Measurements from ENCODE around the gene PRRT1.
"Not testable (repeated sequence)": the region's sequence is repeated elsewhere in the genome, so short reads cannot be mapped to it uniquely, and the experiment has no call there.

PRRT1 gene

DNA sequence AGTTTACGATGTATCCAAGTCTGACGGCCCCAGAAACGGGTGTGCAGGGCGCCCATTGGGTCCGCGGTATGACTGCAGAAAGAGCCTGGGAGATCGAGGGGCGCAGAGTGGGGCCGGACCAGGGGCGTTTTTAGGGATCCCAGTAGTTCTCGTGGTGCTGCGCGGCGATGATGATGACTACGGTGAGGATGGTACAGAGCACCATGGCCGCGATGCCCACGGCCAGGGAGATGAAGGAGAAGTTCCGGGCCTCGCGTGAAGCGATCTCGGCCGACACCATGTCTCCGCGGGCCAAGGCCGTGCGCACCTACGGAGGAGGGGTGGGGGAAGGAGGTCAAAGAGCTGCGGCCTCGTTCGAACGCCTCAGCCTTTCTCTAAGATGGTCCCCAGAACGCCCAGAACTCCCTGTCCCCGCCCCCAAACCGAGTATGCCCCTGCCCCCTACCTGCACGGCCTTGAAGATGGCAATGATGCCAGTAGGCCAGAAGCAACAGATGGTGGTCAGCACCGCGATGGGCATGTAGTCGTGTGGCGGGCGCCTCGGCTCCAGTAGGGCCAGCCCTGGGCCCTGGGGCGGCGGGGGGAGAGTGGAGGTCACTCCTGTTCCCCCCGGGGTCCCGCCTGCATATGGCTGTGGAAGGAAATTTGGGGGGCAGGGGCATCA lies 2.5 kb downstream of the PRRT1 start:
- no peak for DNase-seq

DNA sequence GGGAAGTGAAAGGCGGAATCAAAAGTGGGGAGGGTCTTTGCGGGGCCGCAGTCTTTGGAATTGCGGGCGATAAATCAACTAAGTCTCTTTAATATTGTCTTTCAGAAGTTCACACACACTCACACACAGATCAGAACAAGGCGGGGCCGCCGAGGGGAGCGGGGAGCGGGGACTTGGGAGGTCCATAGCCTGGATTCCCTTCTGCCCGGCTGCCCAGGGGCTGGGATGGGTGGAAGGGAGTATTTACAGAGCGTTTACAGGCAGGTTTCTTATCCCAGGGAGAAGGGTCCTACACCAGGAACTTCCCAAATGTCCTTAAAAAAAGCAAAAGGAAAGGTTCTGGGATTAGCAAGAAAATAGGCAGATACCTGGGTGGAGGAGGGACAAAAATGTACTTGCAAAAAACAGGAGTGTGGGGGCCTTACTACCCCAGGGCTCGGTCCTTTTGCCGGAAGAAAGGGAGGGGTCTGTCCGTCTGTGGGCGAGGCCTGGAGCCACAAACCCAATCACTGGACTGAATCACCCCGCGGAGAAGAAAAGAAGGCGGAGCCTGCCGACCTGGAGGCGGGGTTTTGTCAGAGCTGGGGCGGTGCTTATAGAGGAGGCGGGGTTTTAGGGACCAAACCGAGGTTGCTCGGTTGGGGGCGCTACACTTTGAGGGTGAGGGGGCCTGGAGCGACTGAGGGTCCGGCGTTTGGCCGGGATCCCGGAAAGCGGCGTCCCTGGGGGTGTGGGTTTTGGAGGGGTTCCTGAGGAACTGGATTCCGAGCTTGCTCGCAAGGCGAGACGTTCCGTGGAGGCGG lies 3.2 kb downstream of the PRRT1 start:
- peak; percentile 61 to 78 for DNase-seq

DNA sequence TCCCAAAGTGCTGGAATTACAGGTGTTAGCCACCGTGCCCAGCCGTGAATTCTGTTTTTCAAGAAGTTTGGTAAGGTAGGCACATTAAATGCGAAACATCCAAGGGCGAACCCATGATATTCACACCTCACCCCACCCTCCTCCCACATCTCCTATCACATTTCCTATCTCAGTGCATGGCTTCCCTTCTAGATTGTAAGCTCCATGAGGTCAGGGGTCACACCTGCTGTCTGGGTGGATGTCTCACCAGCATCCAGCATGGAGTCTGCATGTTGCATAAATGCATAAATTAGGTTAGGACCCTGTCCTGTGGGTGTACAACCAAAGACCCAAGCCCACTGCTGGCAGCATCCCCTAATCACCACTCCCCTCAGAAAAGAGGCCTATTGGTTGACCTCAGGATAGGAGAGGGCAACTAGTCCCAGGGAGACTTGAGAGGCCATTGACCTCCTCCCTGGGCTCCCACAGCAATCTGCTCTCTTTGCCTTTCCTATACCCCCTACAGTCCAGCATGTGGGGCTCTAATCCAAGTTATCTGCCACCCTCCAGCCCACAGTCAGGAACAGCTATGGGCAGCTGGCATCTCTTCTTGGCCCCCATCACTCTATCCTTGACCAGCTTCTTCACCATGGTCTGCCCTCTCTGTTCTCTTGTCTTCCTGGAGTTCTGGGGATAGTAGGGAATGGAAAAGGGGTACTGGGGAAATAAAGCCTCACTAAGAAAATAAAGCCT lies 4.2 kb downstream of the PRRT1 start:
- no peak for DNase-seq

DNA sequence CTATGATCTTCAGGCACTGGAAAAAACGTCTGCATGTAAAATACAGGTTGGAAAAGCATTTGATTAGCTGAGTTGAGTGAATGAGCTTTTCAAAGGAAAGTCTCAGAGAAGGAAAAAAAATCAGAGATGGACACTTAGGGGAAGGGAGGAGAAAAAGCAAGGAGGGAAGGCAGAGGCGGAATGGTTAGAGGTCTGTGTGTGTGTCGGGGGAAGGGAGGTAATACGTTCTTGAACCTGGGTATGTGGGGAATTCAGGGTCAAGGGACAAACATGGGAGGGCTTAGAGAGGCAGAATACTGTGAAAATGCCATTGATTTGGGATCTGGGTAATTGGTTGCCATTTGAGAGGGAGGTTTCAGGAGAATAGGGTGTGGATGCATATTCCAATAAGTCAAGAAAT lies 5.1 kb downstream of the PRRT1 start:
- DNase-seq: no peak

DNA sequence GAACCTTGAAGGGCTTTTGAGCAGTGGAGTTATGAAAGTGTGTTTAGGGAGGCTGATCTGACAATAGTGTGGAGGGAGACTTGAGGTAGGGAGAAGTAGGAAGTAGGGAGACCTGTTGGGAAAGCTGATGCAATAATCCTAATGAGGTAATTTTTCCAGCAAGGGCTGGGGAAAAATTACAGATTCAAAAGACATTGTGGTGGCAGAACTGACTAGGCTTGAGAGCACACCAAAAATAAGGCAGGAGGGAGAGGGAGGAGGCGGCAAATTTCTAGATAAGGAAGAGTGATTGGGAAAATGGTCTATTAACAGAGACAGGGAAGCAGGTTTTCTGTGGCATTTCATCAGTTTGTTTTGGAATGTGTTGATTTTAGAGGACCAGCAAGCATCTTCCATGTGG lies 5.5 kb downstream of the PRRT1 start:
- no peak for DNase-seq

DNA sequence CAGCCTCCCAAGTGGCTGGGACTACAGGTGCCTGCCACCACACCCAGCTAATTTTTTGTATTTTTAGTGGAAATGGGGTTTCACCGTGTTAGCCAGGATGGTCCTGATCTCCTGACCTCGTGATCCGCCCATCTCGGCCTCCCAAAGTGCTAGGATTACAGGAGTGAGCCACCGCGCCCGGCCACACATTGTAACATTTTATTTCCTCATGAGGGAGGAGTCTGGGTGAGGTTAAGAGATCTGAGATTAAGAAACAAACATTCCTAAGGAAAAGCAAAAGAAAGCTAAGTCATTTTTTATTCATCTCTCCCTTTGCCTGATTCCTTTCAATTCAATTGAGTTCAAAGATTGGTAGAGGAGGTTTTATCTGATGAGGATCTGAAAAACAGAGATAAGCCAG lies 7.5 kb downstream of the PRRT1 start:
- DNase-seq: not testable (repeated sequence)

DNA sequence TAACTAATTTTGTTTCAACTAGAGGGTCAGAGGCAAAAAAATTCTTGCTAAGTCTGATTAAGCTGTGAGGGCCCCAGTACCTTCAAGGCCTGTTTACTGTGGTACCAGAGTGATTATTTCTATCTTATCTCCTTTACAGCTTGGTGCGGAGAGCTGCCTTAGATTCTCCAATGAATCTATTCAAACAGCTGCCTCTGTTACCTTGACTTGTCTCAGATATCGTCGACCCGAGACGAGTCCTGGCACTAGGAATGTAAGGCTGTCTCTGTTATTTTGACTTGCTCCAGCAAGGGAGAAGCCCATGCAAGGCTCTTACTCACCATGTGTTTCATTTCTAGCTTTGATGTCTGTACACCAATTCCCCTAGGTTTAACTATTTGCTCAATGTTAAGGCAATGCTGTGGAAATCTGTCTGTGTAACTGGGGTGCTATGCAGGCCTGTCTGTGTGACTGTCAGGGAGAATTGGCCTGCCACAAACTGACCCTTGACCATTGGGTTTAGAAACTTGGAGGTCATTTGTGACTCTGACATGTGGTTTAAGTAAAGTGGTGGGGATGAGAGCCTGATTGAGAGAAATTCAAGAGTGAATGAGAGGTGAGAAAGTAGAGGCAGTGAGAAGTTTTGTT lies 11.2 kb downstream of the PRRT1 start:
- DNase-seq: no peak

DNA sequence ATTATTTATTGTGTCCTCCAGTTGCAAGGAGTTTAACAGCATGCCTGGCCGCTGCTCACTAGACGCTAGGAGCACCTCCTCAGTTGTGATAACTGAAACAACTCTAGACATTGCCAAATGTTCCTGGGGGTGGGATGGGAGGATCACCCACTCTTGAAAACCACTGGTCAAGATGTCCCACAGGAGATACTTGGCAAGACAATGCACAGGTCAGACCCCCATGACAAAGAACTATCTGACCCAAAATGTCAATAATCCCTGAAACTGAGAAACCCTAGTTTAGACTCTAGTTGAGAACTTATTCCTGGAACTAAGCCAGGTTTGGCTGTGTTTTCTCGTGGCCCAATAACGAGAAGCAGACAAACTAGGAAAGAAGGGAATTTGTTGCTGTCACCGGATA lies 12.1 kb downstream of the PRRT1 start:
- DNase-seq: no peak

DNA sequence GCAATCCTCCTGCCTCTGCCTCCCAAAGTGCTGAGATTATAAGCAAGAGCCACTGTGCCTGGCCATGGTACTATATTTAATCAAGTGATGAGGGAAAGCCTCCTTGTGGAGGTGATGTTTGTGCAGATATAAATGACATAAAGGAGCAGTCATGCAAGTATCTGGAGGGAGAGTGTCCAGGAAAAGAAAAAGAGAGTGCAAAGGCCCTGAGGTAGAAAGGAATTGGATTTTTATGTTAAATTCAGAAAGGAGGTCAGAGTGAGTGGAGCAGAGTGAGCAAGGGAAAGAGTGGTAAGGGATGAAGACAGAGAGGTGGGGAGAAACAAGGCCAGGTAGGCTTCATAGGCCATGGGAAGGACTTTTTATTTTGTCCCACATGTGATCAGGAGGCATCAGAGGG lies 14.3 kb downstream of the PRRT1 start:
- DNase-seq: no peak

DNA sequence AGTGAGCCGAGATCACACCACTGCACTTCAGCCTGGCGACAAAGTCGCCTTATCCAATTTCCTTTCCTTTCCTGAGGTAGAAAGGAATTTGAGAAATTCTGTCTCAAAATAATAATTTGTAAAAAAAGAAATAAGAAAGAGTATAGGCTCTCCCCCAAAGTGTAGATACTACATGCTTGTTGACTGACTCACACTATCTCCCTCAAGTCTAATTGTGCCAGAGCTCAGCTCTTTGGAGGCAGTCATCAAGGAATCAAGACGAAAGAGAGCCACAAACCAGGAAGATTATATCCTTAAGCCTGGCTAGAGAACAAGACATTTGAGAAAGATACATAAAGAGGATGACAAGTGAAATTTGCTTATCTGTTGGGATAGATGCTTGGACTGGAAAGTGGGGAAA lies 18.0 kb downstream of the PRRT1 start:
- no peak for DNase-seq

DNA sequence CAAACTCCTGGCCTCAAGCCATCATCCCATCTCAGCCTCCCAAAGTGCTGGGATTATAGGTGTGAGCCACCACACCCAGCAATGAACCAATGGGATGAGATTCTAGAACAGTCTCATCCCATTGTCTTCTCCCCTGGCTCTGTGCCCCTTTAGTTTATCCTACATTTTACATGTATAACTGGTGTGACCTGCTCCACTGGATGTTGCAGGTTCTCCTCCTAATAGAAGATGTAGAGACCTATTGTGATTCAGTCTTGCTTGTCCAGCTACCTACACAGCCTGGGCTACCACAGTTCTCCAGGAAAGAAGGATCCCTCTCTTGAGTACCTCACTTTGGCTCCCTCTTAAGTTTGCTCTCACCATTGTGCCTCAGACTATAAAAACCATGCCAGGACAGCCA lies 19.6 kb downstream of the PRRT1 start:
- DNase-seq: no peak

DNA sequence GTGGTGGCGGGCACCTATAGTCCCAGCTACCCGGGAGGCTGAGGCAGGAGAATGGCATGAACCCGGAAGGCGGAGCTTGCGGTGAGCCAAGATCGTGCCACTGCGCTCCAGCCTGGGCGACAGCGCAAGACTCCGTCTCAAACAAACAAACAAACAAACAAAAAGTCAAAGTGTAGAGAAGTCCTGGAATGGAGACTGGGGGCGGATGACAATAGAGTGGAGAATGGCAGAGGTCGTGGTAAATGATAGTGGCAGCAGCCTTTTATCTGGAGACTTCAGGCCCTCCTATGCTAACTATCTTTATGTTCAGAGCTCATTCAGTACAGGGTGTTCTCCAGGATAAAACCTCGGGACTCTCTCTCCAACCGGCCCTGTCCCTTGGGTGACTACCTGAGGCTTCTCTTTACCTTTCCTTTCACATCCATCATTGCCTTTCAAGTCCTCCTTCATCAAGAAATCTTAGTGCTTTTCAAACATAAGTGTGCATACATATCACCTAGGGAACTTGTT lies 20.2 kb downstream of the PRRT1 start:
- no peak for DNase-seq

DNA sequence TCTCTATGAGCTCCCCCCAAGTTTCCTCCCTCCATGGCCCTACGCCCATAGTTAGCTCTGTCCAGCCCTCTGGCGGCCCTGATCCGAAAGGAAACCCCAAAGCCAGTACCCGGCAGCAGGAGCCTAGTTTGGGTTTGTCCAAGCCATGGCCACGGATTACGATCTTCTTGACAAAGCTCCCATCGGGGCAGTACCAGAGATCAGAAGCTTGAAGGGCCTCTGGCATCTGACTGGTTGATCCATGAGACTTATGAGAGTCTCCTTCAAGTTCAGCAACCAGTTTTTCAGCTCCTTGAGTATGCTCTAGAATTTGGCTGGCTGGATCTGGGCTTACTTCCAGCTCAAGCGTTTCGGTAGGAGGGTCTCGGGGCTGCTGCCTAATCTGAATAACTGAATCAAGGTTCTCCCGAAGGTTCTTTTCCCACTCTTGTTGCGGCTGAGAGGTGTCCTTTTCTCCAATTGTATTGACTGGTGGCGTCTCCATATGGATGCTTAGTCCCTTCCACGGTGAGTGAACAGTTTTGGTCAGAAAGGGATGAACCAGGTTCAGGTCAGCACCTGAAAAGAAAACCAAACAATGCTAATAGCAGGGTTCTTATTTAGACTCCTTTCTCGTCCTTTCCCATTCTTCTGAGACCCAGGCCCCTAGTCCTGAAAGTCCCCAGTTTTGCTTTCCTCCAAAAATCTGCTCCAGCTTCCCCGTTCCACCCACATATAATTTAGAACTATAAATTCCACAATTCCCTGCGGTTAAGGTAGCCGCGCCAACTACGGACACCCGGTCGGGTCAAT lies 22.2 kb downstream of the PRRT1 start:
- DNase-seq: no peak

DNA sequence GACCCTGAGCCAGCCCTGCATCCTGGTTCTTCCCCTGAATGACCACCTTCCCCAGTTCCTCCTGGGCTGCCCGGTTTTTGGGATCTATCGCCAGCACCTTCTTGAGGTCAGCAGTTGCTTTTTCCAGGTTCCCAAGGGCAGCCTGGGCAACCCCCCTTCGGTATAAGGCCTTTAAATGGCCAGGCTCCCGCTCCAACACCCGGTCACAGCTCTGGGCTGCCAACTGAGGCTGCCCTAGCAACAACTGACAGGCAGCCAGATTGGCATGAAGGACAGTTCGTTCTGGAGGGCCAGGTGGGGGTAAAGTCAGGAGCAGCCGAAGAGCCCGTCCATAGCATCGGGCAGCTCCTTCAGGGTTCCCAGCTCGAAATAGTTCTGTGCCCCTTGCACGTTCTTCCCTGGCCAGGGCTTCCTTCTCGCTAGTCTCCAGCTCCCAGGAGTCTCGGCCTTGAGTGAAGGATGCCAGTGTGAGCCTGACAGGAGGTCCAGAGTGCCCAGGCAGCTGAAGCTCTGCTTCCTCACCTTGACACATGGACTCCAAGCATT lies 22.9 kb downstream of the PRRT1 start:
- no peak for DNase-seq

DNA sequence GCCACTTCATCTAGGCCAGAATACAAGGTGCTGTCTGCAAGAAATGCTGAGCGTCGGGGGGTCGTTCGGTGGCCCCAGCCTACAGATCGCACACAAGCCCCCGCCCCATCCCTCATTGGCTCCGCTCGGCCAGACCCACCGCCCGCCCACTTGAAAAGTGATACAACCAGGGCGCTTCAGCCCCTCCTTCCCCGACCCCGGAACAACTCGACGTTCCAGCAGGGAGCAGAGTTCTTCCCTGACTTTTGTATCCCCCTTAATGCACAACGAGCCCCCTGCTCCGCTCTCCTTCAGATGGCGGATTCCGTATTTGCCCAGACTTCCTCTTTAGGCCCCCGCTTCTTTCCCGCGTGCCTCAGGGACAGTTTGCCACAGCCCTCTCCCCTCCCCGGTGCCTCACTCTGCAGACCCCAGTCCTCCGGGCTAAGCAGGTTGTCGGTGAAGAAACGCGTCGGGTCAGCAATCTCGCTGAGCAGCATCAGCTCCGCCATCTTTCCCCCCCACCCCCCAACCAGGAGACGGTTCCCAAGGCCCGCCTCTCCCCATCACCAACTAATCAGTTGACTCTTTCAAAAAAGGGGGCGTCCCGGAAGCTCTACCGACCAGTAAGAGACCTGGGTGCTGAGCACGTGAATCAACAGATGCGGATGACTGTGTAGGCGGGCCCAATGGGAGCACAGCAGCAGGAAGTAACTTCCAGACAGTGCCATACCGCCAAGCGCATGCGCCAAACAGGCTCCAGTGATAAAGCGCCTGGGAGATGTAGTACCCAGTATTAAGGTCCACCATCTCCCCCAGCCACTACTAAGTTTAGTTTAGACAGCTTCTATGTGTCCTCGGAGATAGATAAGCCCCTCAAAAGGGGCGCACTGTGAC lies 23.8 kb downstream of the PRRT1 start, which contains the start of gene ATF6B:
TSS of gene ATF6B (minus strand) at position 530 of the 876 bp plus-strand sequence. CDS start at position 491, 39 bp downstream.
- peak; percentile 89 to 90 for DNase-seq

DNA sequence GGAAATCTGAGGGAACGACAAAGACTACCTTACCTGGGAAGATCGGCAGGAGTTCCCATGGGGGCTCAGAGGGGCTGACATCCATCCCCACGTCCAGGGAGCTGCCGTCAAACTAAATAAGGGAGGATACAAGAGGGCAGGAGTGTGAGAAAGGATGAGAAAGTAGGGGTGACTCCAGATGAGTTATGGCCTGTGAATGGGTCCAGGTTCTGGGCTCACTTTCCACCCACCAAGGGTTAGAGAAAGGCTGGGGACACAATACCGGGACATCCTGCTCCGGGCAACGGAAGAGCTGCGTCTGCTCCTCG lies 24.4 kb downstream of the PRRT1 start:
- DNase-seq: no peak

DNA sequence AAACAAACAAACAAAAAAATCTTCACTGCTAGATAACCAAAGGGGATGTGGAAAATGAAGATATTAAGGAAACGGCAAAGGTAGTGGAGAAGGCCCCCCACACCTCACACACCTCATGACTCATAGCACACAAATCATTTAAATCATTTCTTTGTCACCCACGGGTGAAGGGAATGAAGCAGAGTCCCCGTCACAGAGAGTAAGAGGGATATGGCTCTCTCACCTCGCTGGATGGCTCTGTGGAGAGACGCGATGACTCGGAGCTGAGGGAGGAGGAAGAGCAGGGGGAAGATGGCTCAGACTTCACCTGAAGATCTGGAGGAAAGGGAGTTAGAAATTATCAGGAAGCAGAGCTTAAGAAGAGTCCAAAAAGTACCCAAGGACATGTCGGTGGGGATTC lies 24.9 kb downstream of the PRRT1 start:
- DNase-seq: no peak

DNA sequence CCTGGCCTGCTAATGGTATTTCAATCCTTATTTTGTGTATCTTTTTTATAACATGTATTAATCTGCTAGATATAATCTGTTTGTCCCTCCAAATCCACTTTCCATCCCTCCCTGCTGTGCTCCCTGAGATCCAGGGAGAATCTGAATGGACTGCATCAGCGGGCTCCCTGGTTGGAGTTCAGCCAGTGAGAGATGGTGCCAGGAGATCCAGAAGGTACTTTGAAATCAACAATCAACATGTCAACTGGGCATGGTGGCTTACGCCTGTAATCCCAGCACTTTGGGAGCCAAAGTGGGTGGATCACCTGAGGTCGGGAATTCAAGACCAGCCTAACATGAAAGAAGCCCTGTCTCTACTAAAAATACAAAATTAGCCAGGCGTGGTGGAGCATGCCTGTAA lies 28.1 kb downstream of the PRRT1 start:
- DNase-seq: no peak

DNA sequence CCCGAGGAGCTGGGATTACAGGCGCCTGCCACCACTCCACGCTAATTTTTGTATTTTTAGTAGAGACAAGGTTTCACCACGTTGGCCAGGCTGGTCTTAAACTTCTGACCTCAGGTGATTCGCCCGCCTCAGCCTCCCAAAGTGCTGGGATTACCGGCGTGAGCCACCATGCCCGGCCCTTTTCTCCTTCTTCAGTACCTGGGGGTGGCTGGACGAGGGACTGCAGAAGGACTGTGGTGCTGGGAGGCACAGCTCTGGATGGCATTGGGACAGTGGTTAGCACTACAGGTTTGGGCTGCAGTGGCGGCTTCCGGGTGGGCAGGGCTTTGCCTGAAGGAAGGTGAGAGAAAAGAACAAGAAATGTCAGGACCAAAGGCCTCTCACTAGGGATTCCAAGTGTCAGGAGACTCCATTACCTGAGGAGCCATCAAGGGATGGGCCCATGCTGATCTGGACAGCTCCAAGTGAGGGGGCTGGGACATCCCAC lies 31.1 kb downstream of the PRRT1 start:
- no peak for DNase-seq

DNA sequence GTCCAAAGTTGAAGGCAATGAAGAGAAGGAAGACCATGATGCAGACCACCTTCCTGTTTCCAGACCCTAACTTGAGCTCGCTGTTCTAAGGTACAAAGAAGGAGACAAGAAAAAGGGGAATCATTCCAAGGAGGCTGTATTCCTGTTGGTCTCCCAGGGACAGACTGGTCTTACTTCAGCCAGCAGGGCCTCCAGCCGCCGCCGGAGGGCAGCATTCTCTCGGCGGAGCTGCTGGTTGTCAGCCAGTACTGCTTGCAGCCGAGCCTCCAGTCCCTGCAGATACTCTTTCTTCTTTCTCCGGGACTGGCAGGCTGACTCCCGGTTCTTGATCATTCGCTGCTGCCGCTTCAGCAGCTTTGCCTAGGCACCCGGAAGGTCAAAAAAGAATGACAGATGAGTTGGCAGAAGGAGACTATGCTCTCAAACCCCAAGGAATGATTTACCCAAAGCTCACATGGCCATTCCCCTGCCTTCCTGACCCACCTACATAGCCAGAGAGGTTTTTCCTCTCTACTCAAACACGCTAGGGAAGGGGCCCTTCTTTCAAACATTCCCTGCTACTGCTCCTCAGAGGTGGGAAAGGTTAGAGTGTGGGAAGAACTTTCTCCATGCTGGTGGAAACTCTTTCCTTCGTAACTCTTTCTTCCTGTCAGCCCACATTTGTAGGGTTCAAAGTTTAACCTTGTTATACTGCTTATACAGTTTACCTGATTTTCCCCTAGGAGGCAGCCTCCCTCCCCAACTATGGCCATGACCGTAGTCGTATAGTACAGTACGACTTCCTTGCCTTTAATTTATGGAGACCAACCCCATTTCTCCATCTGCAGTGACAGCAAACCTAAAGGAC lies 32.7 kb downstream of the PRRT1 start:
- peak; percentile 57 to 65 for DNase-seq

All from stimulated activated CD4-positive, alpha-beta T cell treated with anti-CD3 and anti-CD28 coated beads, Interleukin-2, amount 100 ng/mL, for 48 hours (primary cell).